ENCODE measurements around the gene ANAPC10.
"Not testable (repeated sequence)": the region's sequence is repeated elsewhere in the genome, so short reads cannot be mapped to it uniquely, and the experiment has no call there.

ANAPC10 gene

DNA sequence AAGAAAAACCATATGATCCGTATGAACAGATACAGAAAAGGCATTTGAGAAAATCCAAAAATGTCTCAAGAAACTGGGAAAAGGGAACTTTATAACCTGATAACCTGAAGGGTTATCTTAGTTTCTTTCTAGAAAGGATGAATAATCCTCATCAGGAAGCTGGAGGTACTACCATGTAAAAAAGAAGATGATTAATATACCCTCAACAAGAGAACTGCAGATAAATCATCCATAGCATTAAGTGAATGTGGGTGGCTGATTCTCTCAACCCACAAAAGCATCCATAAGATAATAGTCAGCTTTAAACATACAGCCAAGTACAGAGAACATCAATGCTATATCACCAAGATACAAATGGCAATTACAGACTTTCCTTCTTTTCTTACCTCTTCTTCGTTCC, 26.4 kb downstream of the ANAPC10 start:
- no peak for DNase-seq (ENCODE audit: low read depth in 3 of 3)

DNA sequence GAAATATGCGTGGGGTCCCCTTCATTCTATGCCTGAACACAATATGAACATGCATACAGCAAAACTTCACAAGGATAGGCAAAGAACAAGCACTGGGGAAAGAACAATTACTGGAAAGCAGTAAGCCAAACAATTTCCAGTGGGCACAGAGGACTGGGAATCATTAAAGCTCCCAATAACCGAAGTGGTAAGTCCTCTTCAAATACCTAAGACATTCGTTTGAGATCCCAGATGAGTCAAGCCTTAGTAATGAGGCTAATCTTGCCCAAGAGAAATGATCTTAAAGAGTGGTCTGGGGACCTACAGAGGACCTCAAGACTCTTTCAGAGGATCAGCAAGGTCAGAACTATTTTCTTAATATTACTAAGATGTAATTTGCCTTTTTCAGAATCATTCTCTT, 28.6 kb downstream of the ANAPC10 start:
- DNase-seq (ENCODE audit: low read depth in 3 of 3): no peak

- DNase-seq (ENCODE audit: low read depth in 3 of 3): no peak
Observed at GRCh38 chr4:145066063-145066501, 31.9 kb downstream of the ANAPC10 start.

- DNase-seq (ENCODE audit: low read depth in 3 of 3): no peak
Observed at GRCh38 chr4:145061318-145061920, 36.6 kb downstream of the ANAPC10 start.

- DNase-seq (ENCODE audit: low read depth in 3 of 3): no peak
Observed at GRCh38 chr4:145058256-145058655, 39.7 kb downstream of the ANAPC10 start.

GRCh38 chr4:145056325-145057130, 41.5 kb downstream of the ANAPC10 start:
- DNase-seq (ENCODE audit: low read depth in 3 of 3): no peak

GRCh38 chr4:145055533-145056257, 42.3 kb downstream of the ANAPC10 start:
- no peak for DNase-seq (ENCODE audit: low read depth in 3 of 3)

- no peak for DNase-seq (ENCODE audit: low read depth in 3 of 3)
Observed at GRCh38 chr4:145049241-145049640, 48.8 kb downstream of the ANAPC10 start.

- no peak for DNase-seq (ENCODE audit: low read depth in 3 of 3)
Observed at GRCh38 chr4:145048817-145049216, 49.2 kb downstream of the ANAPC10 start.

DNA sequence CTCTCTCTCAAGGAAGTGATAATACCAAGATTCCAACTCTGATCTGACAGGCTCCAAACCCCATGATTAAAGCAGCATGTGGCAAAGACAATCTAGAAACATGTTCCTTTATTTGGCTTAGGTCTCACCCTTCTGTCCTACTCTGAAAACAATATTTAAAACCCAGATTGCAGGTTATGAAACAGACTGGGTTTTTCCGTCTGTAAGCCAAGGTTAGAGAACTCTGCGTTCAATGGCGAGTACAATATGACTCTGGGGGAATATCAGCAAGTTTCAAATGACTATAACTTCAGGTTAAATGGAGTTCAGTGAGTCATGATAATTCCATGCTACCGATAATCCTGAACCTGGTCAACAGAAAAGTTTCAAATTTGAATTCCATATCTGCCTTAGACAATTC, 50.8 kb downstream of the ANAPC10 start:
- DNase-seq (ENCODE audit: low read depth in 3 of 3): no peak

DNA sequence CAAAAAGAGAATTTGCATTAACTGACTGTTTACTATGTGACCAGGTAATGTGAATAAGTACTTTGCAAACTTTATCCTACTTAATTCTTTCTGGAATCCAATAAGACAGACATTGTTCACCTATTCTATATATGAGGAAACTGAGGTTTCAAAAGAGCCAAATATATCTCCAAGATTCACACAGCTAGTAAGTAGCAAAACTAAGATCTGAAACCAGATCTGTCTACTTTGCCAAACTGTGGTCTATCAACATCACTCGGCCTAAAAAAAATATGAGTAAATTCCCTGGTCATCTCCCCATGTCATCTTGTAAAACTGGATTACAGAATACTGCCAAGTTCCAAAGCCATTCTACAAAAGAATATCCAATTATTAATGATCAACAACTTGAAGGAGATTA, 52.8 kb downstream of the ANAPC10 start:
- no peak for DNase-seq (ENCODE audit: low read depth in 3 of 3)

DNA sequence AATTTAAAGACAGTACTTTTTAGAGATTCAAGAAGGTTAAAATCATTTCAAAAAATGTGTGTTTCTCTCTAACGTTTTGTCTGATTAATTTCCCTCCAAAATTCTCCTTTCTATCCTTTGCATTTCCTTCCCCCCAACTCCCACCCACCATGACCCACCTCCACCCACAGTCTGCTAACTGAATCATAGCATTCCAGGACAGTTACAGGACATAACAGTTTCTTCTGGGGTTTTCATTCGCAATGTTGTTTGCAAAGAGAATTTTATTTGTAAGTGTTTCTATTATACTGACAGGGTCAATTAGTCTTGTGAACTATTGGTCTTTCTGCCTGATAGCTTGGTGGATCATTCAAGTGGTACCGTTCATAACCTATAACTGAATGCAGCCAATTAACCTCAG, 53.7 kb downstream of the ANAPC10 start:
- no peak for DNase-seq (ENCODE audit: low read depth in 3 of 3)

DNA sequence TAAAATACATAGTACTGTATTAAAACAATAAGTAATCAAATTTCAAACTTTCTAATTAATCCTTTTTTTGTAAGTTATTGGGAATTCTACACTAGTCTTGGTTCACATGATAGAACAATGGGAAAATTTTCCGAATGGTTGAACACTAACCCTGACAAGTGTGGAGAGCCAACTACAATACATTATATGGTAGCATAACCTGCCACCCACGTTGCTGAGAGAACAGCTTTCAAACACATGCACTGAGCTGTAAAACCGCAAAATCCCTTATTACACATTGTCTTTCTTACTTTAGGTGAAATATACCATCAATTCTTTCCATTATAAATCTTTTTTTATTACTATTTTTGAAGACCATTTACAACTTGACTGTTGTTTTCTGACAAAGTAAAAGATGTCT, 54.7 kb downstream of the ANAPC10 start:
- DNase-seq (ENCODE audit: low read depth in 3 of 3): no peak

DNA sequence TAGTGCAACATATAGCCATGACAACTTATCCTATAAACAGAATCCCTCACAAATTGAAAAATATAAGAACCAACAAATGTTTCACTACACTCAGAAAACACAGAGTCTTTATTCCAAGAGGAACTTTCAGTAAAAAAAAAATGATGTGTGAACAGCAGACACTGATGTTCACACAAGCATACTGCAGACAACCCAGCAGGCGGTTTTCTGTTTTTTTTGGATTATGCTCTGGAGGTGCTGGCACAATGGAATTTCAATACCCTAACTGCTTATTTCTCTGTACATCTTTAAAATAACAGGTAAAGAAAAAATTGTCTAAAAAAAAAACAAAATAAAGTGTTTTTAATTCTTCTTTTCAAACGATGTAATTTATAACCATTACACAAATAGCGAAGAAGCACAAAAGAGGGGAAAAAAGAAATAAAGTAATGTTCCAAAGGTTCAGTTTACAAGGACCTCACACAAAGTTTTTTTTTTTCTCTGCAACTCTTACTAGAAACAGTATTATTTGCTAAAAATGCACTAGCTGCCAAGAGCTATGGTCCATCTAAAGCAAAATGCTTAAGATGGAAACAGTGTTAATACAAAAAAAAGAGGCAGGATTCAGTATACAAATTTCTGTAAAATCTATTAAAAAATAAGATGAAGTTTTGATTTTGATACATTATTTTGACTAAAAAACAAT, 55.3 kb downstream of the ANAPC10 start:
- DNase-seq (ENCODE audit: low read depth in 3 of 3): no peak

DNA sequence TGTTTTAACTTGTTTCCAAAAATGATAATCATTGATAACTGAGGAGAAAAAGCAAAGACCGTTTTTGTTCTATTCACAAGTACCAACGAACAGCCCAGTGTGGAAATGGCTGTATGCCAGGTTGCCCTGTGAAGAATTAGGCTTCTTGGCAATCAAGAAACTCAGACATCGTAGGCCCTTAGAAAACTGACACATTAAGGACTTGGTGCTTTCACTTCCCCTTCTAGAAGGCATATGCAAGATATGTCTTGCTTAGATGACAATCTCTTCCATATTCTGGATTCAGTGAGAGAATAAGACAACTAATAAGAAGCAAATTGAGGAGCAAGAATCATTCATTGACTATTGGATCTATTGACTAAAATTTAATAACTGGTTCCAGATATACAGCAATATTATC, 56.6 kb downstream of the ANAPC10 start:
- DNase-seq (ENCODE audit: low read depth in 3 of 3): no peak

- no peak for DNase-seq (ENCODE audit: low read depth in 3 of 3)
Observed at GRCh38 chr4:145035494-145036136, 62.4 kb downstream of the ANAPC10 start.

DNA sequence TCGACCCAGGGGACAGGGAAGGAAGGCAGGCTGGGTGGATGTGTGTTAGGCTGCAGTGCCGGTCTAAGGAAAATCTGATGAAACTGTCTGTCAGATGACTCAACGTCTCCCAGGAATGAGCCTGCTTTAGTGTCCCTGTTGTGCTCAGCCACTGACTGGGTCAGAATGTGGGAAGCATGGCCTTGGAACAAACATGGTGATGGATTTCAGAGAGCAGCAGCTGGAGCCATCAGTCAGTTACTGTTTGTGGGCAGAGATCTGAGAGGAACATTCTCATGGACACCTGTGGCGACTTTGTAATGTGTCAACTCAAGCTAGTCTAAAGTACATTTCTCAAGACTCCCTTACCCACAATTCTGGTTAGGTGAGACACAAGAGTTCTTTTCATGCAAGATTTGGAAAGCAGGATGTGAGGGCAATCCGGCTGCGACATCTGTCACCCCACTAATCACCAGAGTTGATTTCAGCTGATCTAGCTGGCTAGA, 63.2 kb downstream of the ANAPC10 start:
- no peak for DNase-seq (ENCODE audit: low read depth in 3 of 3)

DNA sequence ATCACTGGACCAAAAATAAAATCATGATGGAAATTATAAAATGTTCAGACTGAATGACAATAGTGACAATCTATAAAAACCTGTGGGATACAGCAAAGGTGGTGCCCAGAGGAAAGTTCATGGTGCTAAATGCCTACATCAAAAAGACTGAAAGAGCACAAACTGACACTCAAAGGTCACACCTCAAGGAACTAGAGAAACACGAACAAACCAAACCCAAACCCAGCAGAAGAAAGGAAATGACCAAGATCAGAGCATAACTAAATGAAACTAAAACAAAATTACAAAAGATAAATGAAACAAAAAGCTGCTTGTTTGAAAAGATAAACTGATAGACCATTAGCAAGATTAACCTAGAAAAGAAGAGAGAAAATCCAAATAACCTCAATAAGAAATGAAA, 78.7 kb downstream of the ANAPC10 start:
- DNase-seq (ENCODE audit: low read depth in 3 of 3): no peak

DNA sequence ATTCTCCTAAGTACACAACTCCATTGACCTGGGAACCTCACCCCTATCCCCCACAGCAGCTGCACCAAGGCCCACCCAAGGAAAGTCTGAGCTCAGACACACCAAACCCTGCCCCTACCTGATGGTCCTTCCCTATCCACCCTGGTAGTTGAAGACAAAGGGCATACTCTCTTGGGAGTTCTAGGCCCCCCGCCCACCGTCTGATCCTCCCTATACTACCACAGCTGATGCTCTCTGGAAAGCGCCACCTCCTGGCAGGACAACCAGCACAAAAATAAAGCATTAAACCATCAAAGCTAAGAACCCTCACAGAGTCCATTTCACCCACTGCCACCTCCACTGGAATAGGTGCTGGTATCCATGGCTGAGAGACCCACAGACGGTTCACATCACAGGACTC, 83.6 kb downstream of the ANAPC10 start:
- DNase-seq (ENCODE audit: low read depth in 3 of 3): no peak

- DNase-seq (ENCODE audit: low read depth in 3 of 3): no peak
Observed at GRCh38 chr4:145012841-145013240, 85.2 kb downstream of the ANAPC10 start.

DNA sequence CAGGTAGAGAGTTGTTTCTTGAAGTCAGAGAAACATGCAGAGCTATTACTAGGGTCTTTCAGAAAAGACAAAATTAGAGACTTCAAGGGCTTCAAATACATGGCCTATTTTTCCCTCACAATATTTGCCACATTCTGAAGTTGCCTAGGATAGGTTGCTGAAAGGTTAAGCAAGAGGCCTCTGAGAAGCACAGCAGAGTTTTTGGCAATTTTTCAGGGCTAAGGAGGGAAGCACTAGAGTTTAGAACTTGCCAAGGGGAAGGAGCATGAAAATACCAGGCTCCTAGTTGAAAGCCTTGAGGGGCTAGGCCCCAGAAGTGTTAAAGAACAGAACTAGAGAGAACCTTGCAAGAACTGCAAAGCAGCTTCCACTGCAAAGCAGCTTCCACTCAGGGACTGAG, 86.4 kb downstream of the ANAPC10 start:
- DNase-seq (ENCODE audit: low read depth in 3 of 3): no peak

- DNase-seq (ENCODE audit: low read depth in 3 of 3): not testable (repeated sequence)
Observed at GRCh38 chr4:145010315-145010714, 87.7 kb downstream of the ANAPC10 start.
